DMS 273 (cell line): ENCODE data around the gene CYP2S1.
"Not testable (repeated sequence)": the region's sequence is repeated elsewhere in the genome, so short reads cannot be mapped to it uniquely, and the experiment has no call there.

ENCODE experiments used
- DNase-seq: peaks from one replicate; lab custom pipeline; 2025; ENCODE audit not compliant: unreplicated experiment; lab: John Stamatoyannopoulos, UW

CYP2S1 gene

GRCh38 chr19:41225238-41226052, 32.4 kb downstream of the CYP2S1 start:
- no peak for DNase-seq

GRCh38 chr19:41226053-41226873, 33.2 kb downstream of the CYP2S1 start:
- peak; percentile 37 for DNase-seq

- DNase-seq: no peak
Observed at GRCh38 chr19:41226874-41227390, 33.9 kb downstream of the CYP2S1 start.

GRCh38 chr19:41228486-41228885, 35.5 kb downstream of the CYP2S1 start:
- DNase-seq: no peak

- DNase-seq: not testable (repeated sequence)
Observed at GRCh38 chr19:41229338-41229737, 36.3 kb downstream of the CYP2S1 start.

- DNase-seq: no peak
Observed at GRCh38 chr19:41230067-41230857, 37.2 kb downstream of the CYP2S1 start.

GRCh38 chr19:41232686-41233085, 39.7 kb downstream of the CYP2S1 start:
- no peak for DNase-seq

- no peak for DNase-seq
Observed at GRCh38 chr19:41233748-41234240, 40.8 kb downstream of the CYP2S1 start.

GRCh38 chr19:41234512-41235168, 41.6 kb downstream of the CYP2S1 start:
- no peak for DNase-seq

- no peak for DNase-seq
Observed at GRCh38 chr19:41235480-41235879, 42.5 kb downstream of the CYP2S1 start.

GRCh38 chr19:41238244-41238643, 45.2 kb downstream of the CYP2S1 start:
- DNase-seq: no peak

GRCh38 chr19:41239363-41239762, 46.3 kb downstream of the CYP2S1 start:
- no peak for DNase-seq

- no peak for DNase-seq
Observed at GRCh38 chr19:41239961-41240574, 47.0 kb downstream of the CYP2S1 start.

- DNase-seq: no peak
Observed at GRCh38 chr19:41241859-41242258, 48.8 kb downstream of the CYP2S1 start.

GRCh38 chr19:41244117-41244516, 51.1 kb downstream of the CYP2S1 start:
- DNase-seq: no peak

- no peak for DNase-seq
Observed at GRCh38 chr19:41245843-41246242, 52.8 kb downstream of the CYP2S1 start.

- DNase-seq: peak; percentile 14
Observed at GRCh38 chr19:41248895-41249294, 55.9 kb downstream of the CYP2S1 start.

- peak; percentile 27 for DNase-seq
Observed at GRCh38 chr19:41249707-41250423, 56.8 kb downstream of the CYP2S1 start.

- DNase-seq: no peak
Observed at GRCh38 chr19:41253660-41254059, 60.6 kb downstream of the CYP2S1 start.
